Immature natural killer cell (primary cell): Measurements from ENCODE around the gene SCGB2B2. TPM values are rescaled to one million over a fixed set of nuclear protein-coding genes. Genes with fewer than 3 reads are reported as not detected.
"Not testable (repeated sequence)": the region's sequence is repeated elsewhere in the genome, so short reads cannot be mapped to it uniquely, and the experiment has no call there.

Experiments used
- DNase-seq, 3 donors: peaks; one replicate each; pipeline ENCODE4 v3.0.0; 2022; ENCODE audit warnings: mixed read lengths in 1 of 3
- H3K27ac Mint-ChIP-seq, 6 donors: one replicate each; pipeline ENCODE4 v1.8.0; 2020; ENCODE audit warnings: mixed read lengths in 6 of 6, mild to moderate bottlenecking in 5 of 6, inconsistent platforms in 4 of 6, moderate library complexity in 3 of 6
- H3K27me3 Mint-ChIP-seq, 3 donors: one replicate each; pipeline ENCODE4 v1.8.0; 2020 to 2021; ENCODE audit warnings: low read depth in 3 of 3, mild to moderate bottlenecking in 3 of 3, mixed read lengths in 3 of 3, moderate library complexity in 3 of 3, inconsistent platforms in 1 of 3
- H3K36me3 Mint-ChIP-seq, 3 donors: one replicate each; pipeline ENCODE4 v1.8.0; 2020; ENCODE audit warnings: mixed read lengths in 3 of 3, inconsistent platforms in 2 of 3, mild to moderate bottlenecking in 2 of 3
- H3K4me1 Mint-ChIP-seq, 2 donors: one replicate each; pipeline ENCODE4 v1.8.0; 2020; ENCODE audit warnings: inconsistent platforms in 2 of 2, mild to moderate bottlenecking in 2 of 2, mixed read lengths in 2 of 2, moderate library complexity in 1 of 2
- H3K4me3 Mint-ChIP-seq, 5 donors: one replicate each; pipeline ENCODE4 v1.8.0; 2020; ENCODE audit warnings: mild to moderate bottlenecking in 5 of 5, mixed read lengths in 5 of 5, inconsistent platforms in 3 of 5, moderate library complexity in 3 of 5
- H3K9me3 Mint-ChIP-seq, 6 donors: one replicate each; pipeline ENCODE4 v1.8.0; 2020; ENCODE audit warnings: mild to moderate bottlenecking in 6 of 6, mixed read lengths in 6 of 6, inconsistent platforms in 4 of 6, moderate library complexity in 3 of 6
- polyA plus RNA-seq, 3 donors: library from polyadenylated mRNA; unstranded; fragments of 300-500 nt; fragmentation: Illumina TruSeq; gene quantifications; one replicate each; pipeline ENCODE4 v1.2.3, GENCODE V29; 2021

Gene SCGB2B2
- polyA plus RNA-seq, 3 donors from 2014 or later, result 0.09 TPM; not detected in 2

GRCh38 chr19:34685266-34685665 is 8.3 kb upstream of the SCGB2B2 start:
- not testable (repeated sequence) for H3K4me1 Mint-ChIP-seq, H3K4me3 Mint-ChIP-seq, H3K27me3 Mint-ChIP-seq, H3K27ac Mint-ChIP-seq, DNase-seq
- Mint-ChIP-seq H3K36me3 (peaks cover 40 to 56% (median 47%) of the 10 kb centered on the region in 3 donors), H3K9me3 (peaks cover 40 to 77% (median 63%) of the 10 kb centered on the region in 6 donors)

- peaks cover 10 to 22% (median 21%) of the 10 kb centered on the region in 3 donors for H3K27me3 Mint-ChIP-seq
- H3K4me3 Mint-ChIP-seq, result no peak overlapping the region
- H3K9me3 Mint-ChIP-seq, result peaks cover 29 to 49% (median 41%) of the 10 kb centered on the region in 6 donors
- no peak overlapping the region for H3K27ac Mint-ChIP-seq
- DNase-seq, result no peak
- peaks cover 30 to 39% of the 10 kb centered on the region in 2 donors for H3K4me1 Mint-ChIP-seq
- peaks cover 52 to 64% (median 63%) of the 10 kb centered on the region in 3 donors for H3K36me3 Mint-ChIP-seq
Measured at GRCh38 chr19:34681478-34681877, 4.5 kb upstream of the SCGB2B2 start.

- peak overlapping the region; percentile 80 to 100 (median 98) for H3K27ac Mint-ChIP-seq
- peak overlapping the region; percentile 93 to 100 (median 98) for H3K4me3 Mint-ChIP-seq
- H3K27me3 Mint-ChIP-seq, result peaks cover 12 to 29% (median 29%) of the 10 kb centered on the region in 3 donors
- no peak for DNase-seq
- peaks cover 33 to 41% of the 10 kb centered on the region in 2 donors for H3K4me1 Mint-ChIP-seq
- H3K9me3 Mint-ChIP-seq, result peaks cover 5 to 20% (median 17%) of the 10 kb centered on the region in 6 donors
- peaks cover 43 to 45% (median 44%) of the 10 kb centered on the region in 3 donors for H3K36me3 Mint-ChIP-seq
Measured at GRCh38 chr19:34678421-34678820, 1.5 kb upstream of the SCGB2B2 start.

- DNase-seq, result no peak
- Mint-ChIP-seq H3K27me3 (peaks cover 12 to 29% (median 29%) of the 10 kb centered on the region in 3 donors), H3K36me3 (peaks cover 40 to 41% (median 41%) of the 10 kb centered on the region in 3 donors), H3K4me1 (peaks cover 33 to 41% of the 10 kb centered on the region in 2 donors), H3K4me3 (peak overlapping the region; percentile 93 to 100 (median 98)), H3K9me3 (peaks cover 4 to 18% (median 14%) of the 10 kb centered on the region in 6 donors), H3K27ac (peak overlapping the region; percentile 97 to 100 (median 98))
Measured at GRCh38 chr19:34678085-34678412, 1.1 kb upstream of the SCGB2B2 start.

- Mint-ChIP-seq H3K4me1 (peaks cover 33 to 41% of the 10 kb centered on the region in 2 donors), H3K9me3 (peaks cover 0 to 13% (median 9%) of the 10 kb centered on the region in 6 donors), H3K4me3 (peak within 1 kb of the TSS; percentile 93 to 100 (median 98)), H3K36me3 (peaks cover 35 to 39% (median 35%) of the 10 kb centered on the region in 3 donors), H3K27me3 (peaks cover 12 to 29% (median 29%) of the 10 kb centered on the region in 3 donors), H3K27ac (peak within 1 kb of the TSS; percentile 97 to 100 (median 98))
- peak; percentile 95 to 96 (median 95) for DNase-seq
Measured at GRCh38 chr19:34677386-34678084, 576 bp upstream of the SCGB2B2 start, which contains the start of gene ZNF302. Gene ZNF302, plus strand, starts transcription at chr19:34677678. Its CDS starts 1,127 bp downstream, at chr19:34678805.

GRCh38 chr19:34675919-34676318 is 1.0 kb downstream of the SCGB2B2 start:
- peaks cover 33 to 41% of the 10 kb centered on the region in 2 donors for H3K4me1 Mint-ChIP-seq
- no peak for DNase-seq
- peaks cover 0 to 11% (median 2%) of the 10 kb centered on the region in 6 donors for H3K9me3 Mint-ChIP-seq
- H3K36me3 Mint-ChIP-seq, result peaks cover 22 to 28% (median 24%) of the 10 kb centered on the region in 3 donors
- peaks cover 12 to 32% (median 29%) of the 10 kb centered on the region in 3 donors for H3K27me3 Mint-ChIP-seq
- peak overlapping the region in 2 of 5 donors; percentile 28 to 98 for H3K4me3 Mint-ChIP-seq
- H3K27ac Mint-ChIP-seq, result peak overlapping the region in 4 of 6 donors; percentile 6 to 100 (median 64)

GRCh38 chr19:34675250-34675649 is 1.7 kb downstream of the SCGB2B2 start:
- DNase-seq, result no peak
- Mint-ChIP-seq H3K9me3 (peaks cover 0 to 11% (median 0%) of the 10 kb centered on the region in 6 donors), H3K36me3 (peaks cover 18 to 21% (median 18%) of the 10 kb centered on the region in 3 donors), H3K27ac (no peak overlapping the region), H3K4me1 (peaks cover 30 to 37% of the 10 kb centered on the region in 2 donors), H3K27me3 (peaks cover 12 to 32% (median 29%) of the 10 kb centered on the region in 3 donors), H3K4me3 (peak overlapping the region in 2 of 5 donors; percentile 5 to 18)

GRCh38 chr19:34673590-34673989 is 3.4 kb downstream of the SCGB2B2 start:
- no peak overlapping the region for H3K4me3 Mint-ChIP-seq
- peaks cover 5 to 9% (median 6%) of the 10 kb centered on the region in 3 donors for H3K36me3 Mint-ChIP-seq
- no peak overlapping the region for H3K27ac Mint-ChIP-seq
- peaks cover 18 to 21% of the 10 kb centered on the region in 2 donors for H3K4me1 Mint-ChIP-seq
- H3K9me3 Mint-ChIP-seq, result peaks cover 0 to 8% (median 0%) of the 10 kb centered on the region in 6 donors
- peaks cover 12 to 29% (median 24%) of the 10 kb centered on the region in 3 donors for H3K27me3 Mint-ChIP-seq
- DNase-seq, result no peak

GRCh38 chr19:34671972-34672371 is 5.0 kb downstream of the SCGB2B2 start:
- Mint-ChIP-seq H3K27ac (no peak overlapping the region), H3K4me3 (no peak overlapping the region), H3K9me3 (peaks cover 0 to 4% (median 0%) of the 10 kb centered on the region in 6 donors)

GRCh38 chr19:34669305-34669704 is 7.7 kb downstream of the SCGB2B2 start:
- H3K36me3 Mint-ChIP-seq, result peaks cover 3 to 9% (median 6%) of the 10 kb centered on the region in 3 donors
- DNase-seq, result no peak
- H3K4me3 Mint-ChIP-seq, result no peak overlapping the region
- peaks cover 0 to 7% (median 4%) of the 10 kb centered on the region in 3 donors for H3K27me3 Mint-ChIP-seq
- peak overlapping the region in 1 of 6 donors; percentile 39 for H3K27ac Mint-ChIP-seq
- peaks cover 0 to 2% (median 0%) of the 10 kb centered on the region in 6 donors for H3K9me3 Mint-ChIP-seq
- H3K4me1 Mint-ChIP-seq, result peaks cover 0 to 14% of the 10 kb centered on the region in 2 donors

More at GRCh38 chr19:34671972-34672371, 5.0 kb downstream of the SCGB2B2 start:
- H3K4me1 Mint-ChIP-seq, result peaks cover 8 to 16% of the 10 kb centered on the region in 2 donors
- peaks cover 5 to 9% (median 6%) of the 10 kb centered on the region in 3 donors for H3K36me3 Mint-ChIP-seq
- DNase-seq, result no peak
- peaks cover 6 to 15% (median 13%) of the 10 kb centered on the region in 3 donors for H3K27me3 Mint-ChIP-seq

- peak overlapping the region in 1 of 5 donors; percentile 53 for H3K4me3 Mint-ChIP-seq
- H3K27ac Mint-ChIP-seq, result peak overlapping the region in 2 of 6 donors; percentile 39 to 53
- peak in 1 of 3 donors; percentile 9 for DNase-seq
- not testable (repeated sequence) for H3K27me3 Mint-ChIP-seq, H3K9me3 Mint-ChIP-seq, H3K36me3 Mint-ChIP-seq
- peaks cover 0 to 14% of the 10 kb centered on the region in 2 donors for H3K4me1 Mint-ChIP-seq
Measured at GRCh38 chr19:34668690-34669089, 8.3 kb downstream of the SCGB2B2 start.

GRCh38 chr19:34668077-34668689 is 8.8 kb downstream of the SCGB2B2 start:
- DNase-seq, H3K9me3 Mint-ChIP-seq, H3K36me3 Mint-ChIP-seq, H3K27me3 Mint-ChIP-seq: not testable (repeated sequence)
- Mint-ChIP-seq H3K4me1 (peaks cover 2 to 16% of the 10 kb centered on the region in 2 donors), H3K4me3 (peak overlapping the region in 2 of 5 donors; percentile 53 to 86), H3K27ac (peak overlapping the region in 2 of 6 donors; percentile 39 to 94)

GRCh38 chr19:34667349-34668076 is 9.4 kb downstream of the SCGB2B2 start:
- peak overlapping the region in 4 of 5 donors; percentile 58 to 86 (median 78) for H3K4me3 Mint-ChIP-seq
- H3K4me1 Mint-ChIP-seq, result peaks cover 8 to 22% of the 10 kb centered on the region in 2 donors
- DNase-seq, result peak in 2 of 3 donors; percentile 21 to 28
- H3K27me3 Mint-ChIP-seq, result peaks cover 0 to 4% (median 3%) of the 10 kb centered on the region in 3 donors
- H3K36me3 Mint-ChIP-seq, result peaks cover 0 to 9% (median 3%) of the 10 kb centered on the region in 3 donors
- H3K27ac Mint-ChIP-seq, result peak overlapping the region in 5 of 6 donors; percentile 70 to 94 (median 83)
- H3K9me3 Mint-ChIP-seq, result no peaks in the 10 kb centered on the region
